Vagina (tissue), 2 donors: Measurements from ENCODE around the gene NR1H3.

ENCODE experiments used
- CTCF ChIP-seq, 3 experiments: fragments of 450-650 bp in 2 of 3; fragments of 200-600 bp in 1 of 3; sonication (generic) in 1 of 3; IDR thresholded peaks; one replicate each; pipeline ENCODE4 v1.5.1; 2017 to 2019; ENCODE audit warnings: antibody characterized with exemption in 3 of 3, mild to moderate bottlenecking in 2 of 3, moderate library complexity in 2 of 3
- POLR2AphosphoS5 ChIP-seq, 2 donors: sonication (generic); formaldehyde crosslinking; IDR thresholded peaks; one replicate each; pipeline ENCODE4 v1.9.0; 2017; ENCODE audit warnings: antibody characterized with exemption in 2 of 2, mild to moderate bottlenecking in 2 of 2, low read depth in 1 of 2; ENCODE audit not compliant: insufficient read depth in 1 of 2

GRCh38 chr11:47317064-47317828 is 59.5 kb downstream of the NR1H3 start:
- TF ChIP-seq POLR2AphosphoS5 (IDR thresholded peaks at IDR 0.05; ENCODE audit: insufficient read depth in 1 of 2, low read depth in 1 of 2): no peak
- TF ChIP-seq CTCF (IDR thresholded peaks at IDR 0.05): no peak
